ENCODE data around the gene CPAMD8. TPM values are rescaled to one million over a fixed set of nuclear protein-coding genes. Genes with fewer than 3 reads are reported as not detected.
"Not testable (repeated sequence)": the region's sequence is repeated elsewhere in the genome, so short reads cannot be mapped to it uniquely, and the experiment has no call there.

CPAMD8 gene
- total RNA-seq, 1 donor: 0.81 TPM

DNA sequence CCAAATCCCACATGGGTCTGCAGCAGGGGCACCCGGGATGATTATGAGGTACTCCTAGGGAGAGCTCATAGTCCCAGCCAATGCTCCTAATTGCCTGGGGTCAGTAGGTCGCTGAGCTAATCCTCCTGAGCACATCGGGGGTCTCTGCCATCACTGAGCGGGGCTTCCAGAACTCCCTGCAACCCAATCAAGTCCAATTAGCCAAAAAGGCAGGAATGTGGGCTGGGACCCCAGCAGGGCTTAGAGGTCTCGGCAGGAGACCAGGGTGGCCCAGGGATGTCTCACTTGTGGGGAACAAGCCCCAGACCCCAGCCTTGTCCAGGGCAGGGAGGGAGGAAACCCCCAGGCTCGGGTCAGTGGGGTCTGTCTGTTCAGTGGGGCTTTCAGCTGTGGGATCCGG is 17.1 kb upstream of the CPAMD8 start:
- no peak for DNase-seq (ENCODE audit: low read depth in 2 of 3, low spot score in 2 of 3)

DNA sequence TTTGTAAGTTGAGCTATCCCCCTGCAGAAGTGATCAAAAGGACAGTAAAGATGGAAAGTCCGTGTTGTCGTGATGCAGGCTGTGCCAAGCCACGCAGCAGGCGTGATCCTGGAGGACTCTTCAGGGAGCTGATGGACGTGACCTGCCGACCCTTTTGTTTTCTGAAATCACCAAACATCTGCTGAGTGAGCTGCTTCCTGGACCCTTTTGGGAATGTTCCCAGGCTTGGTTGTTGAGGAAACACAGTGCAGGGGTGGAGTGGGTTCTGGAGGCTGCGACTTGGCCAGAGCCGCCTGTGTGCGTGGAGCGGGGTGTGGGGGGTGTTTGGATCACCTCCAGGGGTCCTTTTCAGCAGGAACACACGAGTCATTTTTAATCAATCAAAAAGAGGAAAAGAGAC is 15.4 kb upstream of the CPAMD8 start:
- DNase-seq (ENCODE audit: low read depth in 2 of 3, low spot score in 2 of 3): no peak

DNA sequence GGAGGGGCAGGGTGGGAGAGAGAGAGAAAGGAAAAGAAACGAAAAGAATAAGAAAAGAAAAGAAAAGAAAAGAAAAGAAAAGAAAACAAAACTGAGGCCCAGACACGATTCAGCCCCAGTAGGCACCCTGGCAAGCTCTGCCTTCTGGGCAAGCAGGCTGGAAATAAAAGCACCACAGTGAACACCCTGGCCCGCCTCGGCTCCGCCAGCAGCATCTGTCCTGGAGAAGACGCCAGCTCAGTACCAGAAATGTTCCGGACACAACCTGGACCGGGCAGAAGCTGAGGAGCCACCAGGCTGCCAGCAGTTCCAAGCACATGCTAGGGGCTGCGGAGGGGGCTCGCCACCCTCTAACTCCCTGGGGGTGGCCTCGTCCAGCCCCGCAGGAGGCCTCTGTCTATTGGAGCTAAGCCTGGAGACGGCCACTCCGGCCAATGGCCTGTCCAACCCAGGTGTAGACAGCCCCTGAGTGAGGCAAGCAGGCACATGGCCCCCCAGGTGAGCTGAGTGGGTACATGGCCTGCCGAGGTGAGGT is 11.4 kb upstream of the CPAMD8 start:
- no peak for DNase-seq (ENCODE audit: low read depth in 2 of 3, low spot score in 2 of 3)

DNA sequence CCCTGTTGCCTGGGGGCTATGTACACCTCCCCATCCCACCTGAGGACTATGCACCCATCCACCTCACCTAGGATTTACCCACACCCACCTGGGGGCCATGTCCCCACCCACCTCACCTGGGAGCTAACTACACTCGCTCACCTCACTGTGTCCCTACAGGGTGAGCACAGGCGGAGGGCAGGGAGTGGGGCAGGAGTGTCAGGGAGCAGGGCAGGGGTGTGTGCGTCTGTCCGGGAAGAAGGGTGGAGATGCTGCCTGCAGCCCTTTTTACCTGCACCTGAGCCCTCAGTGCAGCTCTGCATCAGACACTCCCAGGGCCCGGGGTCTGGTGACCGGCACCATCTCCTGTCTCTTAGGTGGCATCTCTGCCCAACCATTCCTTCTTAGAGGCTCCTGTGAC is 10.6 kb upstream of the CPAMD8 start:
- no peak for DNase-seq (ENCODE audit: low read depth in 2 of 3, low spot score in 2 of 3)

DNA sequence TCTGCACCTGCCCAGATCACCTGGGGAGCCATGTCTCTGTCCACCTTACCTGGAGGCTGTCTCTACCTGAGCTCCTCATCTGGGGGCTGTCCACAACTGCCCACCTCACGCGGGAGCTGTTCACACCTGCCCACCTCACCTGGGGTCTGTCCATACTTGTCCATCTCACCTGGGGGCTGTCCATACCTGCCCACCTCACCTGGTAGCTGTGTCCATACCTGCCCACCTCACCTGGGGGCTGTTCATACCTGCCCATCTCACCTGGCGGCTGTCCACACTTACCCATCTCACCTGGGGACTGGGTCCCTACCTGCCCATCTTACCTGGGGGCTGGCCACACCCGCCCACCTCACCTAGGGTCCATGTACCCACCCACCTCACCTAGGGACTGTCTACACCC is 10.0 kb upstream of the CPAMD8 start:
- DNase-seq (ENCODE audit: low read depth in 2 of 3, low spot score in 2 of 3): no peak

DNA sequence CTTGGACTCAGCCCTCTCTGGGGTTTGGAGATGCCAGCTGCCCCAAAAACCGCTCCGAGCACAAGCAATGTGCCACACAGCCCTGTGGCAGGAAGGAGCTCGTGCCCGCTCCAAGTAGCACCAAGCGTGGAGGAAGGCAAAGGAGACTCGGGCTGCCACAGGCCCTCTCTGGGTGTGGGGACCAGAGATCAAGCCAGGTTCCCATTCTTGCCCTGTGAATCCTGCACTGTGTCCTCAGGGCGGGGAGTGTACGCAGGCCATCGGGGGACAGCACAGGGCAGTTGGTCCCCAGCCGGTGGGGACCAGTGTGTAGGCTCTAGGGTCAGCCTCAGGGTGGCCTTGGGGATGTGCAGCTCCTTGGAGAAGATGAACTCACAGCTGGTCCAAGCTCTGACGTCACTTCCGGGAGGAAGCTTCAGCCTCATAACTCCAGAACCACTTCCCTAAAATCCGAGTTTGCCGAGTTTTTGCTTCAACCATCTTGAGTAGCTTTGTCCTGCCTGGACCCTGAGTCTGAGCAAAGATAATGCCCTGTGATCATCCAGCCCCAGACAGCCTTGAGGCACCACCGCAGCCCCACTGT is 9.3 kb upstream of the CPAMD8 start:
- peak in 2 of 3 donors; percentile 53 to 63 for DNase-seq (ENCODE audit: low read depth in 2 of 3, low spot score in 2 of 3)

DNA sequence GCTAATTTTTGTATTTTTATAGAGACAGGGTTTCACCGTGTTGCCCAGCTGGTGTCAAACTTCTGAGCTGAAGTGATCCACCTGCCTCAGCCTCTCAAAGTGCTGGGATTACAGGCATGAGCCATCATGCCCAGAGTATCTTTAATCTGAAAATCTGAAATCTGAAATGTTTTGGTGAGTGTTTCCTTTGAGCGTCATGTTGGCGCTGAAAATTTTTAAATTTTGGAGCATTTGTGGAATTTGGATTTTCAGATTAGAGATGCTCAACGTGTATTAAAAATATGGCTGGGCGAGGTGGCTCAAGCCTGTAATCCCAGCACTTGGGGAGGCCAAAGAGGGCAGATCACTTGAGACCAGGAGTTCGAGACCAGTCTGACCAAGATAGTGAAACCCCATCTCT is 5.1 kb upstream of the CPAMD8 start:
- no peak for DNase-seq (ENCODE audit: low read depth in 2 of 3, low spot score in 2 of 3)

DNA sequence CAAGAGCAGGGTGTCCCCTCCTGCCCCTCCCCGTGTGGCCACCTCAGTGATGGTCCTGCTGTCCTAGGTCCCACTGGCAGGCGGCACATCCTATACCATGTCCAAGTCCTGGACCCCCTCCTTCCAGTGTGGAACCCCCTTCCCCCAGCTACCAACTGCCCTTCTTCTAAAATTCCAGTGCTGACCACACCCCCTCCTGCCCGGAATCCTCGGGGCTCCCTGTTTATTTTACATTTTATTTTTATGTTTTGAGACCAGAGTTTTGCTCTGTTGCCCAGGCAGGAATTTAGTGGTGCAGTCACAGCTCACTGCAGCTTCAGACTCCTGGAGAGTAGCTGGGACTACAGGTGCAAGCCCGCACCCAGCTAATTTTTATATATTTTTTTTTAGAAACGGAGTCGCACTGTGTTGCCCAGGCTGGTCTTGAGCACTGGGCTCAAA is 945 bp upstream of the CPAMD8 start:
- DNase-seq (ENCODE audit: low read depth in 2 of 3, low spot score in 2 of 3): no peak

DNA sequence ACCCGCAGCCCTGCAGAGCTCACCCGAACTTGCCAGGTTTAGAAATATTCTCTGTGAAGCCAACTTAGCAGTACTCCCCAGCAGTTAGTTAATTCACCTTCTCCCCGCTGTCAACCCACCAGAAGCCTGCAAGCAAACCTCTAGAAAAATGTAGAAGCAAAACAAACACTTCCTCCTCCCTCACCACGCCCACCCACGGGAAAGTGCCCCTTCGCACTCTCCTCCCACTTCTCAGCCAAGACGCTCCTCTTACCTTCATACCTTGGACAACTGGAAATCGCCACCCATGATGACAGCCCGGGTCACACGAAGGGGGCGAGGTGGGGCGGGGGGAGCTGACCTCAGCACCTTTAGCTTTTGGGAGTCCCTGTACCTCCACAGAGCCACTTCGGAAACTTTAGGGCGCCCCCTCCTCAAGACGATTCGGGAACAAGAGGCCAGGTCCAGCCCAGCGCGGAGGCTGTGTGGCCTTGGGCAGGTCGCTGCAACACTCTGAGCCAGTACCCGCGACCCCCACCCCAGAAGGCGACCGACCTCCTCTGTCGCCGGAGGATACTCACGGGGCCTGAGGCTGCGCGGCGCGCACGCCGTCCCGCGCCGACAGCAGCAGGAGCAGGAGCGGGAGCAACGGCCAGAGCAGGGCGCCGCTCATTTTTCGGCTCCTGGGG is 485 bp downstream of the CPAMD8 start:
- DNase-seq (ENCODE audit: low read depth in 2 of 3, low spot score in 2 of 3): peak in 2 of 3 donors; percentile 37 to 60

DNA sequence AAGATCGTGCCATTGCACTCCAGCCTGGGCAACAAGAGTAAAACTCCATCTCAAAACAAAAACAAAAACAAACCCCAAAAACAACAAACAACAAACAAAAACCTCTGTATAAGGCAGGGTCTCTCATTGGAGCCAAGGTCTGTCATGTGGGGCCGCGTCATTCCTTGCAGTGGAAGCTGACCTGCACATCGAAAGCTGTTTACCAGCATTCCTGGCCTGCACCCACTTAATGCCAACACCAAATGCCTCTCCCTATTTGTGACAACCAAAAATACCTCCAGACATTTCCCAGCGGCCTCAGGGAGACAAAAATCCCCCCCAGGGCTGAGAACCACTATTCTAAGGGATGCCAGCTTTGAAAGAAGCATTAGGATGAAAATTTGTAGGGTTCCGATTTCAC is 1.2 kb downstream of the CPAMD8 start:
- no peak for DNase-seq (ENCODE audit: low read depth in 2 of 3, low spot score in 2 of 3)

DNA sequence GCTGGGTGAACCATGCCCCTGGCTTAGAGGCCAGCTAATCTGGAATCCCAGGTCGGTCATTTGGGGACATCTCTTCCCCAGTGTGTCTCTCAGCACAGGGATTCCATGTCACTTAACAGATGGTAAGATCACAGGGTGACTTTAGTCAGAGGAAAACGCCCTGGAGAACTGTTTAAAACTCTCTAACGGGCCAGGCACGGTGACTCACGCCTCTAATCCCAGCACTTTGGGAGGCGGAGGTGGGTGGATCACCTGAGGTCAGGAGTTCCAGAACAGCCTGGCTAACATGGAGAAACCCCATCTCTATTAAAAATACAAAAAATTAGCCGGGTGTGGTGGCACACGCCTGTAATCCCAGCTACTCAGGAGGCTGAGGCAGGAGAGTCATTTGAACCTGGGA is 1.7 kb downstream of the CPAMD8 start:
- not testable (repeated sequence) for DNase-seq (ENCODE audit: low read depth in 2 of 3, low spot score in 2 of 3)

DNA sequence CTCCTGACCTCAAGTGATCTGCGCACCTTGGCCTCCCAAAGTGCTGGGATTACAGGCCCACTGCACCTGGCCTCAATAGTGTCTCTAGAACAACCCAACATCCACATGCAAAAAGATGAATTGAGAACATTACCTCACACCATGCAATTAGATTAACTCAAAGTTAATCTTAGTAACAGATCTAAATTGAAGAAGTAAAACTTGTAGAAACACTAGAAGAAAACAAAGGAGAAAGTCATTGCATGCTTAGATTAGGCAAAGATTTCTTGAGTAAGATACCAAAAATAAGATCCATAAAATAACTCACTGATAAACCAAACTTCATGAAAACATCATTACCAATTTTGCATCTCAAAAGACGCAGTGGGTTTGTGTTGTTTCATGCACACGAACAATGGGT is 2.8 kb downstream of the CPAMD8 start:
- DNase-seq (ENCODE audit: low read depth in 2 of 3, low spot score in 2 of 3): no peak

DNA sequence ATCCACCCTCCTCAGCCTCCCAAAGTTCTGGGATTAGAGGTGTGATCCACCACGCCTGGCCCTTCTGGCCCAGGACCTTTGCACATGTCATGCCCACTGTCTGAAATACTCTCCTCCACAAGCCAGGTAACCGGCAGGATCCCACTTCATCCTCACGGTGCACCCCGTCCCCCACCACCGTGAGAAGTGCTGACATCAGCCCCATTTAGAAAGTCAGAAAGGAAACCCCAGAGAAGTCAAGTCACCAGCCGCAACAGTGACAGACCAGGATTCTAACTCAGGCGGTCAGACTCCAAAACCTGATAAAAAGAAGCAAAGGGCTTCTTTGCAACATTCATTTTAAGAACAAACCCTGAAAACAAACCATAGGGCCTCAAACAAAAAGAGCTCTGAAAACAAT is 3.9 kb downstream of the CPAMD8 start:
- no peak for DNase-seq (ENCODE audit: low read depth in 2 of 3, low spot score in 2 of 3)

DNA sequence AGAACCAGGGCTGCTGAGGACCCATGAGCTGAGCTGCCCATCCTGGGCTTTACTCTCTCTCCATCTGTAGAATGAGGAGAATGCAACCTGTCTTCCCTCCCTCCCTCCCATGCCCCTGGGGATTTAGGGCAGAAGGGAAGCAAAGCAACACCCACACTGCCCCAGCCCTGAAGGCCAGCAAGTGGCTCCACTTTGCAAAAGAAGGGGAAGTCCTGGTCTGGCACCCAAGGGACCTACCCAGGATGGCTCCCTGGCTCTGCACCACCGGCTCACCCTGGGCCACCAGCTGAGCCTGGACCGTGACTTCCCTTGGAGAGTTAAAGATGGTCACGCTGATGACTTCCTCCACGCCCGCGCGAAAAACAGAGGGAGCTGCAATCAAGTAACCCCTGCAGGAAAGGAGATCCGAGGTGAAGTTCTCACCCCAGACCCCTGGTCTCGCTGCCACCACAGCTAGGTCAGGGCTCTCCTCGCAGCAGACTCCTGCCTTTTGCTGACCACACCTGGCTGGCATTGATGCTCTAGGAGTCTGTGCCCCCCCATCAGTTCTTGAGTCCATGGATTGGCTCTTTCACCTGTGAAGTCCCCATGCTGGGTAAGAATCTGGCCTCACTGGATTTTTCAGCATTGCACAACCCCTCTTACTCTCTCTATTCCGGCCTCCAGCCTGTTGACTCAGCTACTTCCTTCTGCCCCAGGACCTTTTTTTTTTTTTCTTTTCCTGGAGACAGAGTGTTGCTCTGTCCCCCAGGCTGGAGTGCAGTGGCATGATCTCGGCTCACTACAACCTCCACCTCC is 4.6 kb downstream of the CPAMD8 start:
- DNase-seq (ENCODE audit: low read depth in 2 of 3, low spot score in 2 of 3): no peak

DNA sequence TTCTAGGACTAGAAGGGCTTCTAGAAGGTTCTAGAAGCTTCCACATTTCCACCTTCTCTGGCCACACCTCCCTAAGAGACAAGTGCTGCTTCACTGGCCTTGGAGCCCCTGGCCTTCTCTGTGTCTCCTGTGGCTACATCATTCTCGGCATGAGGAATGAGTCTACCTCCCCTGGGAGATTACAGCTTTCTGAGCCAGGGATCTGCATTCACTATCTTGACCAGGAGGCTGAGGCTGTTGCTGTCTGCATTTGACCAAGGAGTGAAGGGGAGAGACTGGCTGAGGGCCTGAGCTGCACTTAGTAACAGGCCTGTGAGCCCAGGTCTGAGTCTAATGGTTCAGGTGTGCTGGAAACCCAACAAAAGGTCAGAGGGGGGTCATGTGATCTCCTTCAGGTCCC is 5.3 kb downstream of the CPAMD8 start:
- no peak for DNase-seq (ENCODE audit: low read depth in 2 of 3, low spot score in 2 of 3)

DNA sequence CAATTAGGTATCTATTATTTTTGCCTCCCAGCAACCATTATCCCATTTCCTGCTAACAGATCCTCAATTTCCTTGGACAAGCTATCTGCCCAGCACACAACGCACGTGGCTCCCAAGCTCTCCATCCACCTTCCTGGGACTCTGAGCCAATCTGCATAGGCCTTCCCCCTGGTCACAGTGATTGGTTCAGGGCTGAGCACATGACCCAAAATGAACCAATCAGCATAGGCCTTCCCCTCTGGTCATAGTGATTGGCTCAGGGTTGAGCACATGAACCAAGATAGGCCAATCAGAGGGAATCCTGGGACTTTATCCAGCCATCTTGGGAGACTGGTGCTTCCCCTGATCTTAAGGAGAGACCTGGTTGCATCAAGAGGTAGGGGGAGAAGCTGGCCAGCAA is 5.8 kb downstream of the CPAMD8 start:
- DNase-seq (ENCODE audit: low read depth in 2 of 3, low spot score in 2 of 3): no peak

DNA sequence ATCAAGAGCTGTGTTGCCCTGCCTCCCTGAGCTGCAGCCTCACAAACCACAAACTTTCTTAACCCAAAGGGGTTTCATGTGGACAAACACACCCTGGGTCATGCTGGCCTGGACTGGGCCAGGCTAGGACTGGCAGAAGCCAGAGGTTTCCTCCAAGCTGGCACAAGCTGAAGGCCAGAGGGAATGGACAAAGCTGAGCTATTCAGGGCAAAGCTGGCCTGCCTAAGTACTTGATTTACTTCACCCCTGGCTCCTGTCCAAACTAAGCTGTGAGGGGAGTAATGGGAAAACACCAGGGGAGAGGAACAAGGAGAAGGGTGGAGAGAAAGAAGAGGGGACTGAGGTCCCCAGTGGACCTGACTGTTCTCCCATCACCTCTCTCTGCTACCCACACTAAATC is 6.2 kb downstream of the CPAMD8 start:
- DNase-seq (ENCODE audit: low read depth in 2 of 3, low spot score in 2 of 3): no peak

DNA sequence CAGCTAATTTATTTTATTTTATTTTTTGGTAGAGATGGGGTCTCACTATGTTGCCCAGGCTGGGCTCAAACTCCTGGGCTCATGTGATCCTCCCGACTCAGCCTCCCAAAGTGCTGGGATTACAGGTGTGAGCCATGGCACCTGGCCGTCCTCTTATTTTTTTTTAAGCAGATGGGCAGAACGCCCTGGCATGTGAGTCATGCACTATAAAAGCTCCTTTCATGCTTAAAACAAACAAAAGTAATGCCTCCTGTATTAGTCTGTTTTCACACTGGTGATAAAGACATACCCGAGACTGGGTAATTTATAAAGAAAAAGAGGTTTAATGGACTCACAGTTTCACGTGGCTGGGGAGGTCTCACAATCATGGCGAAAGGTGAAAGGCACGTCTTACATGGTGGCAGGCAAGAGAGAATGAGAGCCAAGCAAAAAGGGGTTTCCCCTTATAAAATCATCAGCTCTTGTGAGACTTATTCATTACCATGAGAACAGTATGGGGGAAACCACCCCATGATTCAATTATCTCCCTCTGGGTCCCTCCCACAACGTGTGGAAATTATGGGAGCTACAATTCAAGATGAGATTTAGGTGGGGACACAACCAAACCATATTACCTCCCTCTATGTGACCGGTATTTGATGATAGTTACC is 12.3 kb downstream of the CPAMD8 start:
- not testable (repeated sequence) for DNase-seq (ENCODE audit: low read depth in 2 of 3, low spot score in 2 of 3)

DNA sequence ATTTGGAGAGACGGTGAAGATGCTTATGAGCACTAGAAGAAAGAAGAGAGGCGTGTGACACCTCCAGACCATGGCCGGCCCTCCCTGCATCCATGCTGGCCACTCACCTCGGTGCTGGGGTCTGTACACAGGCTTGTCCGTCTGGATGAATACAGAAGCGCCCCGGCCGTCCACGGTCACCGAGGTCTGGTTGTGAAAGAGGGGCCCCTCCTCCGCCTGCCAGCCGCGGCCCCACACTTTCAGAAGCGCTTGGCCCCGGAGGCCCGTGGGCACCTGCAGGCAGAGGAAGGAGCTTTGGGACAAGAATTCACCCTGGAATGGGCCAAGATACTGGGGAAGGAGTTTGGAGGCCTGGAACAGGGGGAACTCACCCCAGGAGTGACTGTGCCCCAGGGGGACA is 15.1 kb downstream of the CPAMD8 start:
- no peak for DNase-seq (ENCODE audit: low read depth in 2 of 3, low spot score in 2 of 3)

DNA sequence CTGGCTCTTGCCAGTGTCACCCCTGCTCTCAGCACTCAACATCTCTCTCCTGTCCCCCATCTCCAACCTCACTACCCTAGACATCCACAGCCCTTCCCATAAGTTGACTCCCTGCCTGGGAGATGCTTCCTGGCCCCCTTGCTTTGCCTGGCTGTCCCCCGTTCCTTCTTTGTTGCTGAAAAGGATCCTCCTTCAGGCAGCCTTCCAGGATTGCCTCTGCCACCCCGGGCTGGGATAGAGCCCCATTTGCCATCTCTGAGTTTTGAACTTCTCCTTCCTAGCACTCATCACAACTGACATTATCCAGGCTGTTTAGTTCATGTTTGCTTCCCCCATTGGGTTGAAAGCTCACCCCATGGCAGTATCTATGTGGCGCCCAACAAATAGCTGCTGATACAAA is 20.0 kb downstream of the CPAMD8 start:
- DNase-seq (ENCODE audit: low read depth in 2 of 3, low spot score in 2 of 3): no peak

DNA sequence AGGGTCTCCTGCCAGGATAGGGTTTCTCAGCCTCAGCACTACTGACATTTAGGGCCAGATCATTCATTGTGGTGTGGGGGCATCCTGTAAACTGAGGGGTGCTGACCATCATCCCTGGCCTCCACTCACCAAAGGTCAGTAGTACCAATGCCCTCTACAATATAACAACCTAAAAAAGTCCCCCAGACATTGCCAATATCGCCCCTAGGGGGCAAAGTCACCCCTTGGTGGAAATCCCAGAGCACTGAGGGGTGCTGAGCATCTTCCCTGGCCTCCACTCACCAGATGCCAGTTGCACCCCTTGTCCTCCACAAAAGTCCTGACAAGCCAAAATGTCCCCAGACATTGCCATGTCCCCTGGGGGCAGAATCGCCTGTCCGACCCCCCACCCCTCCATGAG is 21.6 kb downstream of the CPAMD8 start:
- DNase-seq (ENCODE audit: low read depth in 2 of 3, low spot score in 2 of 3): no peak
